A673 (cell line): Measurements from ENCODE around the gene HM13. TPM values are rescaled to one million over a fixed set of nuclear protein-coding genes. Genes with fewer than 3 reads are reported as not detected.

Experiments used
- BruUV-seq: library from RNA; stranded (reverse); fragments of 400-500 nt; replicated peaks from 2 replicates; lab custom pipeline; 2021; lab: Mats Ljungman, UMichigan
- CTCF ChIA-PET: fragments of 300-600 bp; sonication (Branson Sonifier 250); formaldehyde crosslinking; loops from one replicate; lab custom pipeline; 2022; ENCODE audit warnings: antibody characterized with exemption; lab: Charles Lee
- POLR2A ChIA-PET: fragments of 300-600 bp; sonication (Branson Sonifier 250); formaldehyde crosslinking; loops from one replicate; lab custom pipeline; 2022; ENCODE audit warnings: antibody characterized with exemption; ENCODE audit not compliant: low non-redundant PET; lab: Charles Lee
- DNase-seq: peaks from one replicate; pipeline ENCODE4 v3.0.0-alpha.2; 2015; ENCODE audit warnings: low spot score
- H3K27ac ChIP-seq: fragments of 200-600 bp; sonication (generic); 2 replicates; pipeline ENCODE4 v1.5.1; 2016; ENCODE audit warnings: mixed run types, low read depth, mild to moderate bottlenecking, mixed read lengths, antibody characterized with exemption, low read length; ENCODE audit not compliant: poor library complexity, severe bottlenecking
- H3K27me3 ChIP-seq: fragments of 200-600 bp; sonication (generic); replicated peaks from 2 replicates; pipeline ENCODE4 v1.6.1; 2017; ENCODE audit warnings: mixed run types, low read depth, mild to moderate bottlenecking, mixed read lengths, antibody characterized with exemption, low read length; ENCODE audit not compliant: insufficient read depth, poor library complexity
- H3K36me3 ChIP-seq: fragments of 200-600 bp; sonication (generic); 2 replicates; pipeline ENCODE4 v1.6.1; 2016; ENCODE audit warnings: mixed run types, mild to moderate bottlenecking, mixed read lengths, antibody characterized with exemption, low read length; ENCODE audit not compliant: insufficient read depth, poor library complexity, severe bottlenecking
- H3K4me1 ChIP-seq: fragments of 200-600 bp; sonication (generic); 2 replicates; pipeline ENCODE4 v1.6.1; 2017; ENCODE audit warnings: mixed run types, mild to moderate bottlenecking, mixed read lengths, antibody characterized with exemption, low read length; ENCODE audit not compliant: insufficient read depth, poor library complexity, severe bottlenecking
- H3K4me3 ChIP-seq: fragments of 200-600 bp; sonication (generic); 2 replicates; pipeline ENCODE4 v1.5.1; 2016; ENCODE audit warnings: low read depth, mixed run types, mild to moderate bottlenecking, mixed read lengths, low read length; ENCODE audit not compliant: poor library complexity, severe bottlenecking
- H3K9me3 ChIP-seq: fragments of 200-600 bp; sonication (generic); 2 replicates; pipeline ENCODE4 v1.6.1; 2016; ENCODE audit warnings: mixed run types, low read depth, mild to moderate bottlenecking, mixed read lengths, antibody characterized with exemption, low read length; ENCODE audit not compliant: poor library complexity, severe bottlenecking
- CTCF ChIP-seq: fragments of 300-800, 200-600 bp; sonication (generic); conservative IDR thresholded peaks from 2 replicates; pipeline ENCODE4 v1.5.1; 2017; ENCODE audit warnings: low read depth, mild to moderate bottlenecking, antibody characterized with exemption, low read length, moderate library complexity, mixed read lengths
- EZH2 ChIP-seq: fragments of 200-600 bp; sonication (generic); IDR thresholded peaks from 2 replicates; pipeline ENCODE4 v1.6.1; 2017; ENCODE audit warnings: borderline replicate concordance, low read depth, mild to moderate bottlenecking, mixed read lengths, antibody characterized with exemption, low read length; ENCODE audit not compliant: poor library complexity, severe bottlenecking
- intact Hi-C: fragments of 100-400 bp; cut with micrococcal nuclease; formaldehyde crosslinking; loops from one replicate; pipeline ENCODE4 v1.10.0; 2022; ENCODE audit not compliant: unreplicated experiment
- microRNA-seq: library from miRNA; unstranded; fragments of <30 nt; microRNA quantifications from one replicate; pipeline ENCODE4 v1.2.0, GENCODE V29; 2021
- total RNA-seq: library from RNA; stranded (reverse); gene quantifications from 2 replicates; pipeline ENCODE4 v1.2.3, GENCODE V29; 2021

HM13 gene
- total RNA-seq, 1 experiment from 2014 or later, result 196 TPM

- no peaks in the 10 kb centered on the region for H3K27me3 ChIP-seq
- DNase-seq, result no peak
- no peaks in the 10 kb centered on the region for H3K9me3 ChIP-seq
- no peaks in the 10 kb centered on the region for H3K4me1 ChIP-seq
- intact Hi-C loops, result no loop called here
- H3K36me3 ChIP-seq, result no peaks in the 10 kb centered on the region
- POLR2A ChIA-PET, result no interaction called here
- no peak for TF ChIP-seq CTCF
- TF ChIP-seq EZH2, result no peak
- H3K27ac ChIP-seq, result no peak overlapping the region
- no TSS peak for BruUV-seq
- CTCF ChIA-PET, result no interaction called here
- H3K4me3 ChIP-seq, result no peak overlapping the region
Observed at GRCh38 chr20:31617432-31618104, 103.3 kb downstream of the HM13 start.

Small RNA genes within 50 kb of the gene (microRNA-seq; reads per million reads assigned to microRNA genes)
- not detected for gene MIR3193

Other genes starting within 250 kb of the HM13 start
- gene DEFB116, start 205.9 kb upstream of the HM13 start, total RNA-seq, result not detected in 2 replicates
- not detected in 2 replicates for gene DEFB118, start 145.8 kb upstream of the HM13 start, total RNA-seq
- not detected in 2 replicates for gene DEFB119, start 123.9 kb upstream of the HM13 start, total RNA-seq
- not detected in 2 replicates for gene DEFB121, start 108.2 kb upstream of the HM13 start, total RNA-seq
- not detected in 2 replicates for gene DEFB123, start 73.8 kb upstream of the HM13 start, total RNA-seq
- not detected in 2 replicates for gene DEFB124, start 39.3 kb upstream of the HM13 start, total RNA-seq
- not detected in 2 replicates for gene REM1, start 39.2 kb upstream of the HM13 start, total RNA-seq
- 24.6 and 39.3 TPM in 2 replicates for gene ID1, start 90.8 kb downstream of the HM13 start, total RNA-seq
- gene COX4I2, start 123.5 kb downstream of the HM13 start, total RNA-seq, result not detected in 2 replicates
- gene BCL2L1, start 208.4 kb downstream of the HM13 start, total RNA-seq, result 44.5 and 47.8 TPM in 2 replicates
- 187 and 189 TPM in 2 replicates for gene TPX2, start 224.8 kb downstream of the HM13 start, total RNA-seq